ENCODE data around the gene CRIP2. TPM values are rescaled to one million over a fixed set of nuclear protein-coding genes. Genes with fewer than 3 reads are reported as not detected.

The CRIP2 gene
- total and polyA plus RNA-seq, 9 donors, result 0.35 to 242 (median 47.8) TPM

GRCh38 chr14:105501504-105502291, 27.1 kb downstream of the CRIP2 start:
- Histone ChIP-seq H3K27me3 (no peaks in the 10 kb centered on the region), H3K4me3 (no peak overlapping the region), H3K27ac (no peak overlapping the region), H3K9me3 (no peaks in the 10 kb centered on the region), H3K36me3 (no peaks in the 10 kb centered on the region), H3K4me1 (ENCODE audit: insufficient read depth) (no peaks in the 10 kb centered on the region)
- TF ChIP-seq POLR2A (IDR thresholded peaks at IDR 0.05) (no peak), EP300 (IDR thresholded peaks at IDR 0.05) (no peak)
- TF ChIP-seq, protein P1, sequence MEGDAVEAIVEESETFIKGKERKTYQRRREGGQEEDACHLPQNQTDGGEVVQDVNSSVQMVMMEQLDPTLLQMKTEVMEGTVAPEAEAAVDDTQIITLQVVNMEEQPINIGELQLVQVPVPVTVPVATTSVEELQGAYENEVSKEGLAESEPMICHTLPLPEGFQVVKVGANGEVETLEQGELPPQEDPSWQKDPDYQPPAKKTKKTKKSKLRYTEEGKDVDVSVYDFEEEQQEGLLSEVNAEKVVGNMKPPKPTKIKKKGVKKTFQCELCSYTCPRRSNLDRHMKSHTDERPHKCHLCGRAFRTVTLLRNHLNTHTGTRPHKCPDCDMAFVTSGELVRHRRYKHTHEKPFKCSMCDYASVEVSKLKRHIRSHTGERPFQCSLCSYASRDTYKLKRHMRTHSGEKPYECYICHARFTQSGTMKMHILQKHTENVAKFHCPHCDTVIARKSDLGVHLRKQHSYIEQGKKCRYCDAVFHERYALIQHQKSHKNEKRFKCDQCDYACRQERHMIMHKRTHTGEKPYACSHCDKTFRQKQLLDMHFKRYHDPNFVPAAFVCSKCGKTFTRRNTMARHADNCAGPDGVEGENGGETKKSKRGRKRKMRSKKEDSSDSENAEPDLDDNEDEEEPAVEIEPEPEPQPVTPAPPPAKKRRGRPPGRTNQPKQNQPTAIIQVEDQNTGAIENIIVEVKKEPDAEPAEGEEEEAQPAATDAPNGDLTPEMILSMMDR (IDR thresholded peaks at IDR 0.05), result no peak
- 80 to 84% (median 83%) methylated on average over 13 of the region's 13 CpGs for WGBS, 3 donors
- intact Hi-C loops (cut with DNase I), result no loop called here
- DNase-seq, result no peak

GRCh38 chr14:105502446-105503295, 28.1 kb downstream of the CRIP2 start:
- Histone ChIP-seq H3K27me3 (no peaks in the 10 kb centered on the region), H3K36me3 (no peaks in the 10 kb centered on the region), H3K4me3 (no peak overlapping the region), H3K4me1 (ENCODE audit: insufficient read depth) (no peaks in the 10 kb centered on the region), H3K27ac (no peak overlapping the region), H3K9me3 (no peaks in the 10 kb centered on the region)
- intact Hi-C loops (cut with DNase I), result no loop called here
- no peak for TF ChIP-seq EP300 (IDR thresholded peaks at IDR 0.05)
- no peak for TF ChIP-seq POLR2A (IDR thresholded peaks at IDR 0.05)
- TF ChIP-seq, protein P1 (IDR thresholded peaks at IDR 0.05), result no peak
- no peak for DNase-seq
- WGBS, 3 donors, result 65 to 79% (median 74%) methylated on average over 18 of the region's 18 CpGs

DNA sequence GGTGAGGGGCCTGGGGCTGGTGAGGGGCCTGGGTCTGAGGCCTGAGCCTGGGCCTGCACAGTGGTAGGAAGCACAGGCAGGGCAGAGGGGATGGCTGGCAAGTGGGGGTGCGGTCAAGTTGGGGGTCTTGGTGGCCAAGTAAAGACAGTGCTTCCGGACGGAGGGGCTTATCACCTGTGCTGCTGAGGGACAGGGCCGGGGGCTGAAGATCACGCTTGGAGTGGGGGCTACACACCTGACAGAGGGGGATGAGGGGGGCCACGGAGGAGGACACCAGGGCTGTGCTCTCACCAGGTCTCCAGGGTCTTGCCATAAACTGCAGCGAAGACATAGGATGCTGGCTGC, 28.6 kb downstream of the CRIP2 start:
- H3K9me3 ChIP-seq, result no peaks in the 10 kb centered on the region
- H3K27ac ChIP-seq, result no peak overlapping the region
- intact Hi-C loops (cut with DNase I), result no loop called here
- H3K4me1 ChIP-seq (ENCODE audit: insufficient read depth), result no peaks in the 10 kb centered on the region
- no peak overlapping the region for H3K4me3 ChIP-seq
- no peaks in the 10 kb centered on the region for H3K36me3 ChIP-seq
- DNase-seq, result no peak
- H3K27me3 ChIP-seq, result no peaks in the 10 kb centered on the region
- TF ChIP-seq, protein P1 (IDR thresholded peaks at IDR 0.05), result no peak
- TF ChIP-seq EP300 (IDR thresholded peaks at IDR 0.05) (no peak), POLR2A (IDR thresholded peaks at IDR 0.05) (no peak)
- 71 to 80% (median 77%) methylated on average over 7 of the region's 7 CpGs for whole genome bisulfite sequencing, 3 donors

DNA sequence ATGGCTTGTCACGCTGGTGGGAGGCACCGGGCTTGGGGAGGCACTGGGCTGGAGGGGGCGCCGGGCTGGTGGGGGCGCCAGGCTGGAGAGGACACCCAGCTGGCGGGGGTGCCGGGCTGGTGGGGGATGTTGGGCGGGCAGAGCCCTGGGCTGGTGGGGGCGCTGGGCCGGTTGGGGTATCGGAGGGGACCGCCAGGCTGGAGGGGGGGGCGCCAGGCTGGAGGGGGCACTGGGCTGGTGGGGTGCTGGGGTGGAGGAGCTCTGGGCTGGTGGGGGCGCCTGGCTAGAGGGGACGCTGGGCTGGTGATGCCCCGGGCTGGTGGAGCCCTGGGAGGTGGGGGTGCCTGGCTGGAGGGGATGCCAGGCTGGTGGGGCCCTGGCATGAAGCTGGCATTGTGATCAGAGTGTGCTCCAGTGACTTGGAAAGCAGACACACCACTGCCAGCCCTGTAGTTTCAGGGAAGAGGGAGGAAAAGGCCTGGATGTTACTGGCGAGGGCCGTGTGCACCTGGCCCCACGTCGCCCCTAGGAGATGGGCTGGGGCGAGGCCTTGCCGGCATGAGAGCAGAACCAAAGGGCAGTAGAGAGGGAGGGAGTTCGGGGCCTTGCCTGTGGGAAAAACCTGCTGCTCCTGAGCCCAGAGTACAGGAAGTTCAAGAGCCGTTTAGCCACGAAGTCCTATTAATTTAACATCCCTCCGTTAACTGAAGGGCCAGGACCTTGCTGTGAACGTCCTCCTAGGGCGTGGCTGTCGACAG, 29.5 kb downstream of the CRIP2 start:
- H3K36me3 ChIP-seq, result no peaks in the 10 kb centered on the region
- no peak for DNase-seq
- intact Hi-C loops (cut with DNase I), result no loop called here
- H3K9me3 ChIP-seq, result no peaks in the 10 kb centered on the region
- no peaks in the 10 kb centered on the region for H3K4me1 ChIP-seq (ENCODE audit: insufficient read depth)
- WGBS, 3 donors, result 72 to 77% (median 73%) methylated on average over 27 to 29 of the region's 29 CpGs
- no peak overlapping the region for H3K4me3 ChIP-seq
- no peaks in the 10 kb centered on the region for H3K27me3 ChIP-seq
- H3K27ac ChIP-seq, result no peak overlapping the region
- TF ChIP-seq POLR2A (IDR thresholded peaks at IDR 0.05), result no peak

All from ovary (tissue), 9 donors.